ENCODE data around the gene SUSD4.

GRCh38 chr1:223339861-223340260 lies 24.1 kb downstream of the SUSD4 start:
- TF ChIP-seq CTCF (IDR thresholded peaks at IDR 0.05): no peak
- TF ChIP-seq EZH2 (IDR thresholded peaks at IDR 0.05): no peak
